Measurements from ENCODE around the gene LRRN4CL. TPM values are rescaled to one million over a fixed set of nuclear protein-coding genes. Genes with fewer than 3 reads are reported as not detected.
"Not testable (repeated sequence)": the region's sequence is repeated elsewhere in the genome, so short reads cannot be mapped to it uniquely, and the experiment has no call there.

LRRN4CL gene
- total RNA-seq, 1 experiment from 2014 or later = not detected

GRCh38 chr11:62676698-62677097, 12.6 kb downstream of the LRRN4CL start:
- no peak for DNase-seq (ENCODE audit: low read depth)

GRCh38 chr11:62675415-62675814, 13.9 kb downstream of the LRRN4CL start:
- DNase-seq (ENCODE audit: low read depth) = not testable (repeated sequence)

GRCh38 chr11:62673196-62673525, 16.2 kb downstream of the LRRN4CL start:
- DNase-seq (ENCODE audit: low read depth) = no peak

GRCh38 chr11:62671608-62672389, 17.5 kb downstream of the LRRN4CL start, which contains the start of the genes LBHD1 and UQCC3:
LBHD1 (minus strand) TSS chr11:62672267; CDS start chr11:62670031, 2,236 bp downstream.
UQCC3 (plus strand) TSS chr11:62671673; CDS start chr11:62671746, 73 bp downstream.
- peak; percentile 86 for DNase-seq (ENCODE audit: low read depth)

GRCh38 chr11:62671236-62671607, 18.1 kb downstream of the LRRN4CL start:
- no peak for DNase-seq (ENCODE audit: low read depth)

GRCh38 chr11:62669420-62670161, 19.7 kb downstream of the LRRN4CL start:
- no peak for DNase-seq (ENCODE audit: low read depth)

- no peak for DNase-seq (ENCODE audit: low read depth)
These were observed 21.9 kb downstream of the LRRN4CL start for GRCh38 chr11:62667460-62667859.

- DNase-seq (ENCODE audit: low read depth) = no peak
These were observed 22.9 kb downstream of the LRRN4CL start for GRCh38 chr11:62666259-62666926.

GRCh38 chr11:62665599-62666258, 23.6 kb downstream of the LRRN4CL start:
- DNase-seq (ENCODE audit: low read depth) = peak; percentile 51

GRCh38 chr11:62665075-62665598, 24.2 kb downstream of the LRRN4CL start, which contains the start of the genes C11orf98 and CSKMT:
C11orf98 (minus strand) TSS chr11:62665210; CDS start chr11:62665169, 41 bp downstream.
CSKMT (plus strand) TSS chr11:62665312; CDS start chr11:62665880, 568 bp downstream.
- DNase-seq (ENCODE audit: low read depth) = peak; percentile 91

- DNase-seq (ENCODE audit: low read depth) = peak; percentile 67
These were observed 24.8 kb downstream of the LRRN4CL start for GRCh38 chr11:62664405-62665074.

- DNase-seq (ENCODE audit: low read depth) = no peak
These were observed 32.4 kb downstream of the LRRN4CL start for GRCh38 chr11:62656796-62657429.

- DNase-seq (ENCODE audit: low read depth) = no peak
These were observed 35.0 kb downstream of the LRRN4CL start for GRCh38 chr11:62654297-62654696.

- no peak for DNase-seq (ENCODE audit: low read depth)
These were observed 36.9 kb downstream of the LRRN4CL start for GRCh38 chr11:62652161-62653006.

GRCh38 chr11:62650283-62650682, 39.0 kb downstream of the LRRN4CL start:
- DNase-seq (ENCODE audit: low read depth) = not testable (repeated sequence)

GRCh38 chr11:62649486-62649885, 39.8 kb downstream of the LRRN4CL start:
- no peak for DNase-seq (ENCODE audit: low read depth)

- no peak for DNase-seq (ENCODE audit: low read depth)
These were observed 40.4 kb downstream of the LRRN4CL start for GRCh38 chr11:62648967-62649364.

GRCh38 chr11:62648185-62648966, 41.0 kb downstream of the LRRN4CL start:
- no peak for DNase-seq (ENCODE audit: low read depth)

GRCh38 chr11:62647609-62648005, 41.7 kb downstream of the LRRN4CL start:
- no peak for DNase-seq (ENCODE audit: low read depth)

Data from Daoy (cell line).